KMS-11 (cell line): ENCODE measurements around the gene TRIM71.
A peak's percentile ranks its signal among the peaks of the same experiment; 100 is the strongest.
"Not testable (repeated sequence)": the region's sequence is repeated elsewhere in the genome, so short reads cannot be mapped to it uniquely, and the experiment has no call there.

ENCODE experiments used
- H2AFZ ChIP-seq: fragments of 200-600 bp; sonication (generic); 2 replicates; pipeline ENCODE4 v1.6.1; 2016; ENCODE audit warnings: antibody characterized with exemption, mixed run types, low read depth
- H3K27ac ChIP-seq: fragments of 200-600 bp; sonication (generic); 2 replicates; pipeline ENCODE4 v1.6.1; 2016; ENCODE audit warnings: mild to moderate bottlenecking, mixed run types
- H3K27me3 ChIP-seq: fragments of 200-600 bp; sonication (generic); 2 replicates; pipeline ENCODE4 v1.6.1; 2017; ENCODE audit warnings: mild to moderate bottlenecking, low read depth, mixed run types, moderate library complexity; ENCODE audit not compliant: insufficient read depth
- H3K36me3 ChIP-seq: fragments of 200-600 bp; sonication (generic); 2 replicates; pipeline ENCODE4 v1.6.1; 2017; ENCODE audit warnings: mild to moderate bottlenecking, mixed run types; ENCODE audit not compliant: insufficient read depth
- H3K4me1 ChIP-seq: fragments of 200-600 bp; sonication (generic); 2 replicates; pipeline ENCODE4 v1.6.1; 2016; ENCODE audit warnings: mild to moderate bottlenecking, low read depth, mixed run types; ENCODE audit not compliant: poor library complexity, severe bottlenecking
- H3K4me2 ChIP-seq: fragments of 200-600 bp; sonication (generic); 2 replicates; pipeline ENCODE4 v1.7.0; 2016; ENCODE audit warnings: mild to moderate bottlenecking, mixed run types
- H3K4me3 ChIP-seq: fragments of 200-600 bp; sonication (generic); IDR thresholded peaks from 2 replicates; pipeline ENCODE4 v1.6.1; 2017; ENCODE audit warnings: low read depth, low read length, mixed read lengths; ENCODE audit not compliant: insufficient read depth
- H3K79me2 ChIP-seq: fragments of 200-600 bp; sonication (generic); 2 replicates; pipeline ENCODE4 v1.6.1; 2016; ENCODE audit warnings: low read depth, mixed run types; ENCODE audit not compliant: insufficient read depth
- H3K9ac ChIP-seq: fragments of 200-600 bp; sonication (generic); 2 replicates; pipeline ENCODE4 v1.6.1; 2016; ENCODE audit warnings: mild to moderate bottlenecking, mixed run types
- H4K20me1 ChIP-seq: fragments of 200-600 bp; sonication (generic); 2 replicates; pipeline ENCODE4 v1.6.1; 2016; ENCODE audit warnings: mild to moderate bottlenecking, mixed run types; ENCODE audit not compliant: insufficient read depth
- TF ChIP-seq, protein P1 (sequence below): fragments of 200-600 bp; sonication (generic); conservative IDR thresholded peaks from 2 replicates; pipeline ENCODE4 v1.6.1; 2017; ENCODE audit warnings: low read depth, mild to moderate bottlenecking, antibody characterized with exemption, low read length, moderate library complexity, mixed read lengths

Gene TRIM71

DNA sequence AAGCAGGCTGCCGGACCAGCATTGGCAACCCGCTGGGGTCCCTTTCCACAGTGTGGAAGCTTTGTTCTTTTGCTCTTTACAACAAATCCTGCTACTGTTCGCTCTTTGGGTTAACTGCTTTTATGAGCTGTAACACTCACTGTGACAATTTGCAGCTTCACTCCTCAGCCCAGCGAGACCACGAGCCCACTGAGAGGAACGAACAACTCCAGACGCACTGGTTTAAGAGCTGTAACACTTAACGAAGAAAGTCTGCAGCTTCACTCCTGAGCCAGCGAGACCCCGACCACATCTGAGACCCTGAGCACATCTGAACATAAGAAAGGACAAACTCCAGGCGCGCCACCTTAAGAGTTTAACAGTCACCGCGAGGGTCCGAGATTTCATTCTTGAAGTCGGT lies 122.9 kb downstream of the TRIM71 start:
- no peak overlapping the region for H3K4me2 ChIP-seq
- H3K4me3 ChIP-seq = no peak overlapping the region
- no peak overlapping the region for H3K9ac ChIP-seq
- no peaks in the 10 kb centered on the region for H3K27me3 ChIP-seq
- H2AFZ ChIP-seq = no peak overlapping the region
- H3K4me1 ChIP-seq = no peaks in the 10 kb centered on the region
- no peaks in the 10 kb centered on the region for H3K79me2 ChIP-seq
- TF ChIP-seq, protein P1, sequence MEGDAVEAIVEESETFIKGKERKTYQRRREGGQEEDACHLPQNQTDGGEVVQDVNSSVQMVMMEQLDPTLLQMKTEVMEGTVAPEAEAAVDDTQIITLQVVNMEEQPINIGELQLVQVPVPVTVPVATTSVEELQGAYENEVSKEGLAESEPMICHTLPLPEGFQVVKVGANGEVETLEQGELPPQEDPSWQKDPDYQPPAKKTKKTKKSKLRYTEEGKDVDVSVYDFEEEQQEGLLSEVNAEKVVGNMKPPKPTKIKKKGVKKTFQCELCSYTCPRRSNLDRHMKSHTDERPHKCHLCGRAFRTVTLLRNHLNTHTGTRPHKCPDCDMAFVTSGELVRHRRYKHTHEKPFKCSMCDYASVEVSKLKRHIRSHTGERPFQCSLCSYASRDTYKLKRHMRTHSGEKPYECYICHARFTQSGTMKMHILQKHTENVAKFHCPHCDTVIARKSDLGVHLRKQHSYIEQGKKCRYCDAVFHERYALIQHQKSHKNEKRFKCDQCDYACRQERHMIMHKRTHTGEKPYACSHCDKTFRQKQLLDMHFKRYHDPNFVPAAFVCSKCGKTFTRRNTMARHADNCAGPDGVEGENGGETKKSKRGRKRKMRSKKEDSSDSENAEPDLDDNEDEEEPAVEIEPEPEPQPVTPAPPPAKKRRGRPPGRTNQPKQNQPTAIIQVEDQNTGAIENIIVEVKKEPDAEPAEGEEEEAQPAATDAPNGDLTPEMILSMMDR = no peak
- no peak overlapping the region for H3K27ac ChIP-seq
- H3K36me3 ChIP-seq = no peaks in the 10 kb centered on the region
- H4K20me1 ChIP-seq = no peaks in the 10 kb centered on the region

DNA sequence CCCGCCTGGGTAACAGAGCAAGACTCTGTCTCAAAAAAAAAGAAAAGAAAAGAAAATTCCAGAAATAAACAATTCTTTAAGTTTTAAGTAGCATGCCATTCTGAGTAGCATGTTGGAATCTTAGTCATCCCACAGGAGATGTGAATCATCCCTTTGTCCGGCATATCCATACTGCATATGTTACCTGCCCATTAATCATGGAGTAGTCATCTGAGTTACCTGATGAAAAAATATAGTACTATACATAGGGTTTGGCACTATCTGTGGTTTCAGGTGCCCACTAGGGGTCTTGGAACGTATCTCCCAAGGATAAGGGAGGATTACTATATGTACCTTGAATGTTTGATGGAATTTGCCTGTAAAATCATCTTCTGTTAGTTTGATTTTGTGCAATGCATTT lies 127.3 kb downstream of the TRIM71 start:
- TF ChIP-seq, protein P1 = no peak
- peaks cover 5% of the 10 kb centered on the region for H3K4me1 ChIP-seq
- no peaks in the 10 kb centered on the region for H3K36me3 ChIP-seq
- no peaks in the 10 kb centered on the region for H3K79me2 ChIP-seq
- no peak overlapping the region for H3K27ac ChIP-seq
- H4K20me1 ChIP-seq = no peaks in the 10 kb centered on the region
- H2AFZ ChIP-seq = no peak overlapping the region
- H3K9ac ChIP-seq = no peak overlapping the region
- no peaks in the 10 kb centered on the region for H3K27me3 ChIP-seq
- H3K4me2 ChIP-seq = no peak overlapping the region
- no peak overlapping the region for H3K4me3 ChIP-seq

DNA sequence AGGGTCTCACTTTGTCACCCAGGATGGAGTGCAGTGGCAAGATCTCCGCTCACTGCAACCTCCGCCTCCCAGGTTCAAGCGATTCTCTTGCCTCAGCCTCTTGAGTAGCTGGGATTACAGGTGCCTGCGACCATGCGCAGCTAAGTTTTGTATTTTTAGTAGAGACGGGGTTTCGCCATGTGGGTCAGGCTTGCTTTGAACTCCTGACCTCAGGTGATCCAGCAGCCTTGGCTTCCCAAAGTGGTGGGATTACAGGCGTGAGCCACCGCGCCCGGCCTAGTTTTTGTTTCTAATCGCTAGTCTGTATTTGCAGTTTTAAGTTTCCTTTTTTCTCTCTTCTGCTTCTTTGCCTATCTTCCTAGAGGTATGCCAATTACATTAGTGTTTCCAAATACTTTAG lies 127.8 kb downstream of the TRIM71 start:
- not testable (repeated sequence) for H3K27me3 ChIP-seq, H3K4me2 ChIP-seq, H3K9ac ChIP-seq, H3K79me2 ChIP-seq, H3K4me3 ChIP-seq, H3K27ac ChIP-seq, H3K4me1 ChIP-seq, H4K20me1 ChIP-seq, H2AFZ ChIP-seq, H3K36me3 ChIP-seq

DNA sequence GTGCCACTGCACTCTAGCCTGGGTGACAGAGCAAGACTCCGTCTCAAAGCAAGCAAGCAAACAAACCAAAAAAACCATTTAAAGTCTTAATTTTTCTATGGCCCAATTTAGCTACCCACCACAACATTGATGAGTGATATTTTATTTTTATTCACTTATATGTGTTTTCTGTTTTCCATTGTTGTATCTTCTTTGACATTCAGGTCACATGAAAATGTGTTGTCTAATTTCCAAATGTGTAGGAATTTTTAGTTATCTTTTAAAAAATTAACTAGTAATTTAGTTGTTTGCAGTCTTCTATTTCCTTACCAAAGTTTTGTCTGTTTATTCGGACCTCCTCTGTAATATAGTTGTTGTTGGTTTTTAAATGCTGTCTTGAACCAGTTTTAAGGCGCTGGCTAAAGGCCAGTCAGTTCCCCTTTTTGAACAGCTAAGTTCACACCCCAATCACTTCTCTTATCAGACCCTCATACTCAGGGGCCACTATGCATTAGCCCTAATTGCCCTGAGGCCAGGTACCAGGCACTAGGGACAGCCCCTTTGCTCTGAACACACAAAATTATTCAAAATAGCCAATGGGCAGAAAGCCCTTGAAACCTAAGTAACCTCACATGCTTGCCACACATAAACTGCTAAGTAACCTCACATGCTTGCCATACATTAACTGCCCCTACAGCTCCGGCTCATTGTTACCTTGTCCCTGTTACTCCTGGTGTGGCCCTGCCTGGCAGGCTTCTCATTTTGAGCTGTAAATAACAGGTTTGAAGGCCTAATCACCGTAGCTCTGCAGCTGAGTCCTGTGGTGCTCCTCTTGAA lies 129.4 kb downstream of the TRIM71 start:
- Histone ChIP-seq H3K4me1 (peaks cover 5% of the 10 kb centered on the region), H3K36me3 (no peaks in the 10 kb centered on the region), H3K4me2 (no peak overlapping the region), H3K9ac (no peak overlapping the region), H3K27me3 (no peaks in the 10 kb centered on the region), H3K27ac (no peak overlapping the region), H3K79me2 (no peaks in the 10 kb centered on the region), H2AFZ (peak overlapping the region; percentile 54), H3K4me3 (no peak overlapping the region), H4K20me1 (no peaks in the 10 kb centered on the region)
- TF ChIP-seq, protein P1 = no peak
